ENCODE measurements around the gene PRUNE2.
A peak's percentile ranks its signal among the peaks of the same experiment; 100 is the strongest.

The PRUNE2 gene

GRCh38 chr9:76624391-76625048 lies 281.4 kb downstream of the PRUNE2 start:
- DNase-seq (ENCODE audit: low read depth): no peak

GRCh38 chr9:76620996-76621395 lies 284.9 kb downstream of the PRUNE2 start:
- no peak for DNase-seq (ENCODE audit: low read depth)

GRCh38 chr9:76620581-76620980 lies 285.3 kb downstream of the PRUNE2 start:
- DNase-seq (ENCODE audit: low read depth): peak; percentile 25

- DNase-seq (ENCODE audit: low read depth): peak; percentile 22
These were observed 286.3 kb downstream of the PRUNE2 start for GRCh38 chr9:76619640-76620039.

- no peak for DNase-seq (ENCODE audit: low read depth)
These were observed 286.7 kb downstream of the PRUNE2 start for GRCh38 chr9:76619197-76619596.

- peak; percentile 94 for DNase-seq (ENCODE audit: low read depth)
These were observed 287.2 kb downstream of the PRUNE2 start for GRCh38 chr9:76618762-76619161.

- DNase-seq (ENCODE audit: low read depth): no peak
These were observed 288.3 kb downstream of the PRUNE2 start for GRCh38 chr9:76617497-76618175.

- DNase-seq (ENCODE audit: low read depth): no peak
These were observed 289.1 kb downstream of the PRUNE2 start for GRCh38 chr9:76616780-76617179.

- DNase-seq (ENCODE audit: low read depth): no peak
These were observed 290.7 kb downstream of the PRUNE2 start for GRCh38 chr9:76615177-76615603.

- DNase-seq (ENCODE audit: low read depth): no peak
These were observed 291.9 kb downstream of the PRUNE2 start for GRCh38 chr9:76613974-76614373.

GRCh38 chr9:76613150-76613781 lies 292.6 kb downstream of the PRUNE2 start:
- no peak for DNase-seq (ENCODE audit: low read depth)

- DNase-seq (ENCODE audit: low read depth): peak; percentile 56
These were observed 295.9 kb downstream of the PRUNE2 start for GRCh38 chr9:76610011-76610352.

- no peak for DNase-seq (ENCODE audit: low read depth)
These were observed 296.5 kb downstream of the PRUNE2 start for GRCh38 chr9:76609285-76610010.

GRCh38 chr9:76608575-76609273 lies 297.2 kb downstream of the PRUNE2 start:
- DNase-seq (ENCODE audit: low read depth): no peak

GRCh38 chr9:76607730-76608436 lies 298.0 kb downstream of the PRUNE2 start:
- DNase-seq (ENCODE audit: low read depth): no peak

GRCh38 chr9:76605321-76605900 lies 300.5 kb downstream of the PRUNE2 start:
- no peak for DNase-seq (ENCODE audit: low read depth)

GRCh38 chr9:76603931-76604570 lies 301.9 kb downstream of the PRUNE2 start:
- DNase-seq (ENCODE audit: low read depth): no peak

- DNase-seq (ENCODE audit: low read depth): peak; percentile 15
These were observed 302.4 kb downstream of the PRUNE2 start for GRCh38 chr9:76603448-76603895.

GRCh38 chr9:76602199-76602598 lies 303.7 kb downstream of the PRUNE2 start:
- DNase-seq (ENCODE audit: low read depth): no peak

- DNase-seq (ENCODE audit: low read depth): no peak
These were observed 305.8 kb downstream of the PRUNE2 start for GRCh38 chr9:76600007-76600615.

Data from EH (cell line).